ENCODE results near the gene BUD31.

BUD31 gene

GRCh38 chr7:99446096-99446495, 37.3 kb downstream of the BUD31 start:
- DNase-seq (ENCODE audit: low spot score): no peak

DNA sequence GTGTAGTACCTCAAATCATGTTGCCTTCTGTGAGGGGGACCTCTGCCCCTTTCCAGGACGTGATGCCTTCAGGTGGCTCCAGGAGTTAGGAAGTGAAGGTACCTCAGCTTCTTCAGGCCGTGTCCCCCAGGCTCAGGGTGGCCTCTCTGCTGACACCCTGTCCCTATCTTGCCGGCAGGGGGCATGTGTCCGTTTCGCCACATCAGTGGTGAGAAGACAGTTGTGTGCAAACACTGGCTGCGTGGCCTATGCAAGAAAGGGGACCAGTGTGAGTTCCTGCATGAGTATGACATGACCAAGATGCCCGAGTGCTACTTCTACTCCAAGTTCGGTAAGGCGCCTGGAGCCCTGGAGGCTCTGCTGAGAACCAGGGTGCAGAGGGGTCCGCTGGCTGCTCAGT, 39.2 kb downstream of the BUD31 start:
- Histone ChIP-seq H3K4me1 (ENCODE audit: insufficient read depth, poor library complexity, severe bottlenecking) (no peaks in the 10 kb centered on the region), H3K27ac (ENCODE audit: poor library complexity, severe bottlenecking) (no peak overlapping the region), H3K4me3 (ENCODE audit: severe bottlenecking) (no peak overlapping the region), H3K36me3 (ENCODE audit: low read depth) (peaks cover 87% of the 10 kb centered on the region), H3K9me3 (ENCODE audit: severe bottlenecking) (no peaks in the 10 kb centered on the region), H3K27me3 (ENCODE audit: insufficient read depth, poor library complexity, severe bottlenecking) (no peaks in the 10 kb centered on the region)
- no peak; the same call in 2 of the 3 replicates for ATAC-seq (ENCODE audit: low read depth)
- no peak for DNase-seq (ENCODE audit: low spot score)
- TF ChIP-seq CTCF (IDR thresholded peaks at IDR 0.05; ENCODE audit: poor library complexity, severe bottlenecking): peak; percentile 17

More at GRCh38 chr7:99446096-99446495, 37.3 kb downstream of the BUD31 start:
- TF ChIP-seq CTCF (IDR thresholded peaks at IDR 0.05; ENCODE audit: poor library complexity, severe bottlenecking): no peak
- Histone ChIP-seq H3K4me3 (ENCODE audit: severe bottlenecking) (no peak overlapping the region), H3K4me1 (ENCODE audit: insufficient read depth, poor library complexity, severe bottlenecking) (no peaks in the 10 kb centered on the region), H3K36me3 (ENCODE audit: low read depth) (peaks cover 86% of the 10 kb centered on the region), H3K27ac (ENCODE audit: poor library complexity, severe bottlenecking) (no peak overlapping the region), H3K9me3 (ENCODE audit: severe bottlenecking) (no peaks in the 10 kb centered on the region), H3K27me3 (ENCODE audit: insufficient read depth, poor library complexity, severe bottlenecking) (no peaks in the 10 kb centered on the region)
- ATAC-seq (ENCODE audit: low read depth): no peak

DNA sequence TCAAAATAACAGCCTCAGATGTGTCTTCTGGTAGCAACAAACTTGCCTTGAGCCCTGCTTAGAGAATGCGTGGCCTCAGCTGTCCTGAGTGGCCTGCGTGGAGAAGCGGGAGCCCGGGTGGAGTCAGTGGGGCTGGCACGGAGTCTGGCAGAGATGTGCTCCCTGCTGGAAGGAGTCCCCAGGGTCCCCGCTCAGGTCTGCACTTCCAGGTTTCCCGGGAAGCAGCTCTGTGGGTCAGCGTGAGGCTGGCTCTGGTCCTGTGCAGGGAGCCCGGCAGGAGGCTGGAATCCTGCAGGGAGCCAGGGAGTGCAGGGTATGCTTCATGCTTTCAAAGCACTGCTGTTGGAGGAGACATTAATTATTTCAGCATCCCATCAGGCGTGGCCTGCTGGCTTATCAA, 40.1 kb downstream of the BUD31 start:
- no peak for TF ChIP-seq CTCF (IDR thresholded peaks at IDR 0.05; ENCODE audit: poor library complexity, severe bottlenecking)
- H3K27ac ChIP-seq (ENCODE audit: poor library complexity, severe bottlenecking): no peak overlapping the region
- no peaks in the 10 kb centered on the region for H3K4me1 ChIP-seq (ENCODE audit: insufficient read depth, poor library complexity, severe bottlenecking)
- no peak for ATAC-seq (ENCODE audit: low read depth)
- no peak for DNase-seq (ENCODE audit: low spot score)
- no peaks in the 10 kb centered on the region for H3K27me3 ChIP-seq (ENCODE audit: insufficient read depth, poor library complexity, severe bottlenecking)
- no peak overlapping the region for H3K4me3 ChIP-seq (ENCODE audit: severe bottlenecking)
- H3K9me3 ChIP-seq (ENCODE audit: severe bottlenecking): no peaks in the 10 kb centered on the region
- peaks cover 86% of the 10 kb centered on the region for H3K36me3 ChIP-seq (ENCODE audit: low read depth)

DNA sequence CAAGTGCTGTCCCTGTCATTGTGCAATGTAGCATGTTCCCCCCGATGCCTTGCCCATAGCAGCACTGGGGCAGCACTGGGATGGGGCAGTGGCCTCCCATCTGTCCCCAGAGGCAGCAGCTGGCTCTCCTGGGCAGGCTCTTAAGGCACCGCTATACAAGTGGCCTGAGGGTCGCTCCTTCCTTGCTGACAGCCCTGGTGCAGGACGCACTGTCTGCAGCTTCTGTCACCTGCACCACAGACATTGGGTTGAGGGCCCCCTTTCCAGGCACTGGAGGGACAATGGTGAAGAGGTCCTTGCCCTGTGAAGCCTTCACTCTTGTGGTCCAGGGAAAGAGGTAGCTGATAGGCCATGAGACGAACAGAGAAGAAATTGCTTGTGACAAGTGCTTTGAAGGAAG, 40.6 kb downstream of the BUD31 start:
- ATAC-seq (ENCODE audit: low read depth) (no peak), DNase-seq (ENCODE audit: low spot score) (no peak)
- no peak for TF ChIP-seq CTCF (IDR thresholded peaks at IDR 0.05; ENCODE audit: poor library complexity, severe bottlenecking)
- no peaks in the 10 kb centered on the region for H3K27me3 ChIP-seq (ENCODE audit: insufficient read depth, poor library complexity, severe bottlenecking)
- peaks cover 86% of the 10 kb centered on the region for H3K36me3 ChIP-seq (ENCODE audit: low read depth)
- H3K4me1 ChIP-seq (ENCODE audit: insufficient read depth, poor library complexity, severe bottlenecking): no peaks in the 10 kb centered on the region
- no peaks in the 10 kb centered on the region for H3K9me3 ChIP-seq (ENCODE audit: severe bottlenecking)
- no peak overlapping the region for H3K27ac ChIP-seq (ENCODE audit: poor library complexity, severe bottlenecking)
- no peak overlapping the region for H3K4me3 ChIP-seq (ENCODE audit: severe bottlenecking)

GRCh38 chr7:99451936-99452335, 43.2 kb downstream of the BUD31 start:
- ATAC-seq (ENCODE audit: low read depth): no peak

More at GRCh38 chr7:99451936-99452335, 43.2 kb downstream of the BUD31 start:
- H3K27me3 ChIP-seq (ENCODE audit: insufficient read depth, poor library complexity, severe bottlenecking): no peaks in the 10 kb centered on the region
- peaks cover 86% of the 10 kb centered on the region for H3K36me3 ChIP-seq (ENCODE audit: low read depth)
- no peak overlapping the region for H3K4me3 ChIP-seq (ENCODE audit: severe bottlenecking)
- TF ChIP-seq CTCF (IDR thresholded peaks at IDR 0.05; ENCODE audit: poor library complexity, severe bottlenecking): no peak
- H3K4me1 ChIP-seq (ENCODE audit: insufficient read depth, poor library complexity, severe bottlenecking): no peaks in the 10 kb centered on the region
- no peak for DNase-seq (ENCODE audit: low spot score)
- no peak overlapping the region for H3K27ac ChIP-seq (ENCODE audit: poor library complexity, severe bottlenecking)
- no peaks in the 10 kb centered on the region for H3K9me3 ChIP-seq (ENCODE audit: severe bottlenecking)
